SH-SY5Y (cell line): Measurements from ENCODE around the gene ZNF774.

Source experiments
- GATA2 ChIP-seq: IDR thresholded peaks from 2 replicates; pipeline ENCODE4 v1.6.1; 2011; ENCODE audit warnings: mild to moderate bottlenecking, low read depth, low read length
- GATA3 ChIP-seq: IDR thresholded peaks from 2 replicates; pipeline ENCODE4 v1.6.1; 2011; ENCODE audit warnings: low read depth, mild to moderate bottlenecking, low read length, moderate library complexity

- no peak for TF ChIP-seq GATA2
- TF ChIP-seq GATA3 = no peak
These were observed 49.4 kb downstream of the ZNF774 start for GRCh38 chr15:90401495-90401894.
